HL-60 (cell line): ENCODE results near the gene ALDH5A1.

Experiments used
- DNase-seq, 2 experiments: peaks; one replicate each; pipeline ENCODE4 v3.0.0-alpha.2; 2010 to 2020; ENCODE audit warnings: low read depth in 1 of 2, low spot score in 1 of 2
- H3K27ac ChIP-seq: fragments of 250-450 bp; sonication (Bioruptor Pico); replicated peaks from 2 replicates; pipeline ENCODE4 v1.5.1; 2020; ENCODE audit warnings: mild to moderate bottlenecking, moderate library complexity
- H3K27me3 ChIP-seq: fragments of 250-450 bp; sonication (Bioruptor Pico); 2 replicates; pipeline ENCODE4 v1.5.1; 2021; ENCODE audit warnings: mild to moderate bottlenecking, moderate library complexity; ENCODE audit not compliant: insufficient read depth, poor library complexity, severe bottlenecking
- H3K4me3 ChIP-seq: replicated peaks from 2 replicates; pipeline ENCODE4 v1.5.1; 2011; ENCODE audit warnings: mild to moderate bottlenecking, control low read depth, low read length; ENCODE audit not compliant: insufficient read depth
- GABPA ChIP-seq: IDR thresholded peaks from 2 replicates; pipeline ENCODE4 v1.6.1; 2012; ENCODE audit warnings: low read depth
- POLR2AphosphoS5 ChIP-seq: IDR thresholded peaks from 2 replicates; pipeline ENCODE4 v1.6.1; 2012; ENCODE audit warnings: low read depth
- SPI1 ChIP-seq: IDR thresholded peaks from 2 replicates; pipeline ENCODE4 v1.6.1; 2012; ENCODE audit warnings: low read depth, mild to moderate bottlenecking, borderline replicate concordance
- TF ChIP-seq, protein P1 (sequence below): IDR thresholded peaks from one replicate; pipeline ENCODE4 v1.5.1; 2011; ENCODE audit warnings: low read length, control low read depth, inconsistent platforms; ENCODE audit not compliant: insufficient read depth
- TF ChIP-seq, protein P2 (sequence below): IDR thresholded peaks from 2 replicates; pipeline ENCODE4 v1.6.1; 2012; ENCODE audit warnings: low read depth; ENCODE audit not compliant: insufficient replicate concordance

Gene ALDH5A1

GRCh38 chr6:24574809-24575208 is 80.0 kb downstream of the ALDH5A1 start:
- no peak overlapping the region for H3K4me3 ChIP-seq
- H3K27ac ChIP-seq, result no peak overlapping the region
- TF ChIP-seq SPI1 (peak; percentile 26; the same call in 1 of the 2 replicates), GABPA (no peak), POLR2AphosphoS5 (no peak)
- TF ChIP-seq, protein P1, sequence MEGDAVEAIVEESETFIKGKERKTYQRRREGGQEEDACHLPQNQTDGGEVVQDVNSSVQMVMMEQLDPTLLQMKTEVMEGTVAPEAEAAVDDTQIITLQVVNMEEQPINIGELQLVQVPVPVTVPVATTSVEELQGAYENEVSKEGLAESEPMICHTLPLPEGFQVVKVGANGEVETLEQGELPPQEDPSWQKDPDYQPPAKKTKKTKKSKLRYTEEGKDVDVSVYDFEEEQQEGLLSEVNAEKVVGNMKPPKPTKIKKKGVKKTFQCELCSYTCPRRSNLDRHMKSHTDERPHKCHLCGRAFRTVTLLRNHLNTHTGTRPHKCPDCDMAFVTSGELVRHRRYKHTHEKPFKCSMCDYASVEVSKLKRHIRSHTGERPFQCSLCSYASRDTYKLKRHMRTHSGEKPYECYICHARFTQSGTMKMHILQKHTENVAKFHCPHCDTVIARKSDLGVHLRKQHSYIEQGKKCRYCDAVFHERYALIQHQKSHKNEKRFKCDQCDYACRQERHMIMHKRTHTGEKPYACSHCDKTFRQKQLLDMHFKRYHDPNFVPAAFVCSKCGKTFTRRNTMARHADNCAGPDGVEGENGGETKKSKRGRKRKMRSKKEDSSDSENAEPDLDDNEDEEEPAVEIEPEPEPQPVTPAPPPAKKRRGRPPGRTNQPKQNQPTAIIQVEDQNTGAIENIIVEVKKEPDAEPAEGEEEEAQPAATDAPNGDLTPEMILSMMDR, result no peak
- TF ChIP-seq, protein P2, sequence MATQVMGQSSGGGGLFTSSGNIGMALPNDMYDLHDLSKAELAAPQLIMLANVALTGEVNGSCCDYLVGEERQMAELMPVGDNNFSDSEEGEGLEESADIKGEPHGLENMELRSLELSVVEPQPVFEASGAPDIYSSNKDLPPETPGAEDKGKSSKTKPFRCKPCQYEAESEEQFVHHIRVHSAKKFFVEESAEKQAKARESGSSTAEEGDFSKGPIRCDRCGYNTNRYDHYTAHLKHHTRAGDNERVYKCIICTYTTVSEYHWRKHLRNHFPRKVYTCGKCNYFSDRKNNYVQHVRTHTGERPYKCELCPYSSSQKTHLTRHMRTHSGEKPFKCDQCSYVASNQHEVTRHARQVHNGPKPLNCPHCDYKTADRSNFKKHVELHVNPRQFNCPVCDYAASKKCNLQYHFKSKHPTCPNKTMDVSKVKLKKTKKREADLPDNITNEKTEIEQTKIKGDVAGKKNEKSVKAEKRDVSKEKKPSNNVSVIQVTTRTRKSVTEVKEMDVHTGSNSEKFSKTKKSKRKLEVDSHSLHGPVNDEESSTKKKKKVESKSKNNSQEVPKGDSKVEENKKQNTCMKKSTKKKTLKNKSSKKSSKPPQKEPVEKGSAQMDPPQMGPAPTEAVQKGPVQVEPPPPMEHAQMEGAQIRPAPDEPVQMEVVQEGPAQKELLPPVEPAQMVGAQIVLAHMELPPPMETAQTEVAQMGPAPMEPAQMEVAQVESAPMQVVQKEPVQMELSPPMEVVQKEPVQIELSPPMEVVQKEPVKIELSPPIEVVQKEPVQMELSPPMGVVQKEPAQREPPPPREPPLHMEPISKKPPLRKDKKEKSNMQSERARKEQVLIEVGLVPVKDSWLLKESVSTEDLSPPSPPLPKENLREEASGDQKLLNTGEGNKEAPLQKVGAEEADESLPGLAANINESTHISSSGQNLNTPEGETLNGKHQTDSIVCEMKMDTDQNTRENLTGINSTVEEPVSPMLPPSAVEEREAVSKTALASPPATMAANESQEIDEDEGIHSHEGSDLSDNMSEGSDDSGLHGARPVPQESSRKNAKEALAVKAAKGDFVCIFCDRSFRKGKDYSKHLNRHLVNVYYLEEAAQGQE, result no peak
- no peaks in the 10 kb centered on the region for H3K27me3 ChIP-seq
- peak; percentile 5 to 24 for DNase-seq

GRCh38 chr6:24576447-24576846 is 81.7 kb downstream of the ALDH5A1 start:
- no peak for DNase-seq

DNA sequence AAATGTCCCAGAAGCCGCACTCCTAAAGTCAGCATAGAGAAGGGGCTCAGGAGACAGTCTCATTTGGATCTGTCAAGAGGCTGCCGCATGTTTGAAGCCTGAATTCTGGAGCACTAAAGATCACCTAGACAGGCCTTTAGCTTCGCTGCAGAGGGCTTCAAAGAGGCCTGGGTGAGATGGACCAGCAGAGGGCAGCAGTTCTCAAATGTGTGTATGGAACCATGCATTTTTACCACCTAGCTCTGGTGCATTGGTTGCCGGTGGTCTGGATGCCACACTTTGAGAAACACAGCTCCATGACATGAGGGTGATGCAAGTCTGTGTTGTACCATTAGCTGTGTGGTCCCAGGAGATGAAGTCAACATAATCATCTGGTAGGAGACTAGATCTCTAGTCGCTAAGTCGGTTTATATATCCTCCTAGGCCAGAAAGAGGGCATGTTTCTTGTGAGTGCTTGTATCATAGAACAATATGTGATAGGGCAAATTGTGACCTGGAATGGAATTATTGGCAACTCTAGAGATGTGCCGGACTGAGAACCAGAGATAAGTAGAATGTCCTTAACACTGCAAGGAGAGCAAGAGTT is 86.4 kb downstream of the ALDH5A1 start:
- peak; percentile 13 to 58 for DNase-seq
- H3K4me3 ChIP-seq, result no peak overlapping the region
- peaks cover 2% of the 10 kb centered on the region for H3K27me3 ChIP-seq
- TF ChIP-seq SPI1 (no peak), GABPA (no peak), POLR2AphosphoS5 (no peak)
- TF ChIP-seq, protein P1, result peak; percentile 82
- TF ChIP-seq, protein P2, result no peak
- no peak overlapping the region for H3K27ac ChIP-seq

More at GRCh38 chr6:24576447-24576846, 81.7 kb downstream of the ALDH5A1 start:
- Histone ChIP-seq H3K4me3 (no peak overlapping the region), H3K27ac (no peak overlapping the region), H3K27me3 (no peaks in the 10 kb centered on the region)
- TF ChIP-seq SPI1 (no peak), POLR2AphosphoS5 (no peak), GABPA (no peak)
- TF ChIP-seq, protein P2, result no peak
- TF ChIP-seq, protein P1, result no peak
